Fibroblast of pulmonary artery (primary cell): Measurements from ENCODE around the gene DLGAP3.
A peak's percentile ranks its signal among the peaks of the same experiment; 100 is the strongest.

Source experiments
- DNase-seq: peaks from one replicate; pipeline ENCODE4 v3.0.0-alpha.2; 2010; ENCODE audit warnings: low read depth
- H3K4me3 ChIP-seq: replicated peaks from 2 replicates; pipeline ENCODE4 v1.5.1; 2011; ENCODE audit warnings: low read depth, mild to moderate bottlenecking, control low read depth, low read length, moderate library complexity
- TF ChIP-seq, protein P1 (sequence below): IDR thresholded peaks from 2 replicates; pipeline ENCODE4 v1.5.1; 2011; ENCODE audit warnings: mild to moderate bottlenecking, control low read depth, low read length, inconsistent platforms; ENCODE audit errors: missing control alignments

The DLGAP3 gene

GRCh38 chr1:34911465-34911864 is 18.0 kb downstream of the DLGAP3 start:
- no peak for DNase-seq
- TF ChIP-seq, protein P1, sequence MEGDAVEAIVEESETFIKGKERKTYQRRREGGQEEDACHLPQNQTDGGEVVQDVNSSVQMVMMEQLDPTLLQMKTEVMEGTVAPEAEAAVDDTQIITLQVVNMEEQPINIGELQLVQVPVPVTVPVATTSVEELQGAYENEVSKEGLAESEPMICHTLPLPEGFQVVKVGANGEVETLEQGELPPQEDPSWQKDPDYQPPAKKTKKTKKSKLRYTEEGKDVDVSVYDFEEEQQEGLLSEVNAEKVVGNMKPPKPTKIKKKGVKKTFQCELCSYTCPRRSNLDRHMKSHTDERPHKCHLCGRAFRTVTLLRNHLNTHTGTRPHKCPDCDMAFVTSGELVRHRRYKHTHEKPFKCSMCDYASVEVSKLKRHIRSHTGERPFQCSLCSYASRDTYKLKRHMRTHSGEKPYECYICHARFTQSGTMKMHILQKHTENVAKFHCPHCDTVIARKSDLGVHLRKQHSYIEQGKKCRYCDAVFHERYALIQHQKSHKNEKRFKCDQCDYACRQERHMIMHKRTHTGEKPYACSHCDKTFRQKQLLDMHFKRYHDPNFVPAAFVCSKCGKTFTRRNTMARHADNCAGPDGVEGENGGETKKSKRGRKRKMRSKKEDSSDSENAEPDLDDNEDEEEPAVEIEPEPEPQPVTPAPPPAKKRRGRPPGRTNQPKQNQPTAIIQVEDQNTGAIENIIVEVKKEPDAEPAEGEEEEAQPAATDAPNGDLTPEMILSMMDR, result no peak
- H3K4me3 ChIP-seq, result no peak overlapping the region

- no peak for DNase-seq
- TF ChIP-seq, protein P1, result no peak
- H3K4me3 ChIP-seq, result no peak overlapping the region
These were observed 19.0 kb downstream of the DLGAP3 start for GRCh38 chr1:34910425-34910824.

DNA sequence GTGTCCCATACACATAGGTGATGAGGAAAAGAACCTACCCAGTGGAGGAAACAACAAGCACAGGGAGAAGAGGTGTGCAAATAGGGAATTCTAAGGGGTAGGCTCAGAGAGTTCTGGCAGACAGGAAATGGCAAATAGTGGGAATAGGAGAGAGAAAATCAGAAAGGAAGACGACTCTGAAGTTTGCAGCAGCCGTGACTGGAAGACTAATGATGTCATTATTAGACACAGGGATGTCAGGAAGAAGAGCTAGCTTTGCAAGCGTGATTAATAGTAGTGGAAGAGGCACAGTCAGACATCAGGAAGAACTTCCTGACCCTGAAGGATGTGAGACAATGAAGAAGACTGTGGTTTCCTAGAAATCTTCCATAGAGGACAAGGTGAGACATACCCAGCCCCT is 21.1 kb downstream of the DLGAP3 start:
- TF ChIP-seq, protein P1, result no peak
- H3K4me3 ChIP-seq, result no peak overlapping the region
- DNase-seq, result no peak

DNA sequence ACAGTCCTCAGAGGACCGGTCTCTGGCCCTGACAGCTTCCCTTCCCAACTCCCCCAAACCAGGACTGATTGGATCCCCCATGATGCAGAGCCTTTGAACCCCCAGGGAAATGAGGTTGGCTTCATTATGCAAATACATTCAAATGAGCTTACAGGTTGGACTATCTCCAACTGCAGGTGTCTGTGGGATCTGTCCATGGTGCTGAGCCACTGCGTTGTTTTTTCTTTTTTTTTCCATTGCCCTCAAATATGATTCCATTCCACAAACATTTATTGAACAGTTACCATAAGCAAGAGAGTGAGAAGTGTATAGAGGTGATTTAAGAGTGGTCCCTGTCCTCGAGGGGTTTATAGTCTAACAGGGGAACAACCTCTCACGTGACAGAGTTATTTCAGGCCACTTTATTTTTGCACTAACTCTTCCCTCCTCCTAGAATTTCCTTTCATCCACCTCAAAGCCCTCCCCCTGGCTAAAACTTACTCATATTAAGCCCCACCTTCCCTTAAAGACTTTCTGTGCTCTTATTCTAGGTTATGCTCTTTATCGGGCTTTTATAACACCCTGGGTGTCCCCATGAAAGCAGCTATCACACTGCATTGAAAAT is 21.9 kb downstream of the DLGAP3 start:
- H3K4me3 ChIP-seq, result no peak overlapping the region
- TF ChIP-seq, protein P1, result no peak
- peak; percentile 9 for DNase-seq

DNA sequence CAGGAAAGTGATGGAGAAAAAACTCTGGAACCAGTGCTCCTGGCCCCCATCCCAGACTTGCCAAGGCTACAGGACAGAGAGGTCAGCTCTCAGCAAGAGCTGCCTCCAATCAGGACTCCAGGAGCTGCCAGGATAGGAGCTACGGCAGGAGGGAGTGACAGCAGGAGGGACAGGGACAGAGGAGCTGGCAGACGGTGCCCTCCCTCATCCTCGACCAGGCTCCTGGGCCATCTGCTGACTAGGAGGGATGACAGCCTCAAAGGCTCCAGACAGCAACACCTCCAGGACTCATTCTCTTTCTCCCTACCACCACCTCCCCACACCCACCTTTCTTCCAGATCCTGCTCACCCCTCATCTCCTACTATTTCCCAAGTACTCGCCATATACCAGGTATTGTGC is 22.7 kb downstream of the DLGAP3 start:
- TF ChIP-seq, protein P1, result no peak
- H3K4me3 ChIP-seq, result no peak overlapping the region
- no peak for DNase-seq

GRCh38 chr1:34906222-34906621 is 23.2 kb downstream of the DLGAP3 start:
- H3K4me3 ChIP-seq, result no peak overlapping the region
- no peak for DNase-seq
- TF ChIP-seq, protein P1, result no peak

GRCh38 chr1:34905098-34905459 is 24.4 kb downstream of the DLGAP3 start:
- TF ChIP-seq, protein P1, result no peak
- DNase-seq, result no peak

More at GRCh38 chr1:34905098-34905459, 24.4 kb downstream of the DLGAP3 start:
- H3K4me3 ChIP-seq, result no peak overlapping the region
